Central memory CD8-positive, alpha-beta T cell (primary cell): ENCODE measurements around the gene SPN.
"Not testable (repeated sequence)": the region's sequence is repeated elsewhere in the genome, so short reads cannot be mapped to it uniquely, and the experiment has no call there.

Experiments used
- ATAC-seq: fragments of 150-1000 bp; cut with Tn5 transposase; replicated peaks from 2 replicates; pipeline ENCODE4 v1.10.0; 2022; ENCODE audit warnings: mild to moderate bottlenecking, moderate FRiP score, moderate number of reproducible peaks; ENCODE audit not compliant: poor library complexity, severe bottlenecking; ENCODE audit errors: extremely low read depth
- DNase-seq, 2 donors: peaks; one replicate each; pipeline ENCODE4 v3.0.0; 2021; ENCODE audit warnings: low spot score in 2 of 2
- H3K27ac Mint-ChIP-seq: one replicate; pipeline ENCODE4 v1.8.0; 2022; ENCODE audit warnings: low read depth, mild to moderate bottlenecking, moderate library complexity, mixed read lengths
- H3K27me3 Mint-ChIP-seq: one replicate; pipeline ENCODE4 v1.8.0; 2022; ENCODE audit warnings: mixed read lengths
- H3K36me3 Mint-ChIP-seq: one replicate; pipeline ENCODE4 v1.8.0; 2022; ENCODE audit warnings: mild to moderate bottlenecking, moderate library complexity, mixed read lengths; ENCODE audit not compliant: insufficient read depth
- H3K4me1 Mint-ChIP-seq: one replicate; pipeline ENCODE4 v1.8.0; 2022; ENCODE audit warnings: mixed read lengths
- H3K4me3 Mint-ChIP-seq: one replicate; pipeline ENCODE4 v1.8.0; 2022; ENCODE audit warnings: mild to moderate bottlenecking, moderate library complexity, mixed read lengths
- H3K9me3 Mint-ChIP-seq: one replicate; pipeline ENCODE4 v1.8.0; 2022; ENCODE audit warnings: mixed read lengths

SPN gene

DNA sequence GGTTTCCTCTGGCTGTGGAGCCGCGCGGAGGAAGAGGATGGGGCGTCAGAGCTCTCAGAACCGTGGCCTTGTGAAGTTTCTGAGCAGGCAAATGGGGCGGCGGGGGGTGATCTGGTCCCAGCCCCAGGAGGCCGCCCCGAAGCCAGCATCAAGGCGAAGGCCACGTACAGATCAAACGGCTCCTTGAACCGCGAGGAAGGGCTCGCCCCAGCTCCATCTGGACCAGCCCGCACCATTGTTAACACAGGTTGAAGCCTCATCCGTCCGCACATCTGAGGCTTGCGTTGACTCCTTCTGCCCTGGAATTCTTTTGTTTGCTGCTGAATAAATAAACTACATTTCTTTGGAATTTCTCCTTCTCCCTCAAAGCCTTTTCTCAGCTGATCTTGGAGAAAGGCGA lies 31.4 kb upstream of the SPN start:
- ATAC-seq, H3K4me1 Mint-ChIP-seq, DNase-seq, H3K27me3 Mint-ChIP-seq, H3K36me3 Mint-ChIP-seq, H3K4me3 Mint-ChIP-seq, H3K27ac Mint-ChIP-seq, H3K9me3 Mint-ChIP-seq: not testable (repeated sequence)

DNA sequence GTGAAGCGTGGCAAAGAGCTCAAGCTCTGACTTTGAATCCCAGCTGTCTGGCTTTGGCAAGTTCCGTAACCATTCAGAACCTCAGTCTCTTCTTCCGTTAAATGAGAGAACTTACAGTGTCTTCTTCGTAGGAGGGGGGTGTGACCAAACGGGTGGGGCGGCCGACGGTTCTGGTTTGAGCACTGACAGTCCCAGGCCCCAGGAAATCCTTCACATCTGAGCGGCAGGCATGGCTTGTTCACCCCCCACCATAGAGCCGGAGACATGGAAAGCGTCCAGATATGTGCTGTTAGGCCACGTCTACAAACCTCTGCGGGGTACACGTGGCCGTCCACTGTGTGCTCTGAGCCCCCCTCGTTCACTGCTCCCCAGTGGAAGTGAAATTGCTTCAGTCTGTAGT lies 27.1 kb upstream of the SPN start:
- DNase-seq, H3K27me3 Mint-ChIP-seq, ATAC-seq, H3K9me3 Mint-ChIP-seq, H3K36me3 Mint-ChIP-seq, H3K4me3 Mint-ChIP-seq, H3K27ac Mint-ChIP-seq, H3K4me1 Mint-ChIP-seq: not testable (repeated sequence)

DNA sequence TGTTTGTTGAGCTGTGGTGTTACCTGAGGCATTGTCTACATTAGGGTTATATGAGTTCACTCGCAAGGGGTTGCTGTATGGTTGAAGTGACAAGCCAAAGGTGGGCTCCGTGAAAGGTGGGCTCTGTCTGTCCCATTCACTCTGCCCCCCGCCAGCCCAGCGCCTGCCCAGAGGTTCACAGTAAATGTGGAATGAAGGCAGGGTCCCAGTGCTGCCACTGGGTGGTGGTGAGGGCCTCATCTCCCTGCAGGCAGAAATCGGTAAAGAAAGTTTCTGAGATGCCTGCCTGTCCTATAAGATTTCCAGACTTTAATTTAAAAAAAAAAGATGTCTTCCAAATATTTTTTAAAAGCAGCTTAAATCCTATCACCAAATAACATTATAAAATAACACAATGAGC lies 26.7 kb upstream of the SPN start:
- not testable (repeated sequence) for H3K36me3 Mint-ChIP-seq, H3K27me3 Mint-ChIP-seq, DNase-seq, H3K9me3 Mint-ChIP-seq, ATAC-seq, H3K4me3 Mint-ChIP-seq, H3K27ac Mint-ChIP-seq
- H3K4me1 Mint-ChIP-seq, result peaks cover 13% of the 10 kb centered on the region

DNA sequence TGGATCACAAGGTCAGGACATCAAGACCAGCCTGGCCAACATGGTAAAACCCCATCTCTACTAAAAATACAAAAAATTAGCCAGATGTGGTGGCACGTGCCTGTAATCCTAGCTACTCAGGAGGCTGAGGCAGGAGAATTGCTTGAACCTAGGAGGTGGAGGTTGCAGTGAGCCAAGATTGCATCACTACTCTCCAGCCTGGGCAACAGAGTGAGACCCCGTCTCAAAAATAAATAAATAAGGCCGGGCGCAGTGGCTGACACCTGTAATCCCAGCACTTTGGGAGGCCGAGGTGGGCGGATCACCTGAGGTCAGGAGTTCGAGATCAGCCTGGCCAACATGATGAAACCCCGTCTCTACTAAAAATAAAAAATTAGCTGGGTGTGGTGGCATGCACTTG lies 24.3 kb upstream of the SPN start:
- H3K27me3 Mint-ChIP-seq, H3K9me3 Mint-ChIP-seq, H3K4me3 Mint-ChIP-seq, H3K36me3 Mint-ChIP-seq, ATAC-seq, DNase-seq, H3K27ac Mint-ChIP-seq: not testable (repeated sequence)
- peaks cover 19% of the 10 kb centered on the region for H3K4me1 Mint-ChIP-seq

DNA sequence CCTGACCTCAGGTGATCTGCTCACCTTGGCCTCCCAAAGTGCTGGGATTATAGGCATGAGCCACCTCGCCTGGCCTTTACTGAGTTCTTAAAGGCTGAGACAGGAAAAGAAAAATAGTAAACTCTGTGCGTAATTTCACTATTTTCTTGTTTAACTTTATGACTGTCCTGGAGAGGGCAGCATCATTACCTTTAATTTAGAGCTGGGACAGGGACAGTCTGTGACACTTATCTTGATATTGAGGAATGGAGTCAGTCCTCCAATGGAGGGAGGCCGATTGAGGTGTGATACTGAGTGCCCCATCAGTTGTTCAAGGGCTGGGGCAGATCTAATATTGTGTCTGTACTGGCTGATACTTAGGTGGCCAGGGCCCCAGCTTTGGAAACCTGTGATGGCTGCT lies 21.5 kb upstream of the SPN start:
- ATAC-seq, result peak; percentile 40
- peaks cover 29% of the 10 kb centered on the region for H3K4me1 Mint-ChIP-seq
- no peaks in the 10 kb centered on the region for H3K27me3 Mint-ChIP-seq
- peak overlapping the region; percentile 92 for H3K27ac Mint-ChIP-seq
- H3K4me3 Mint-ChIP-seq, result peak overlapping the region; percentile 66
- H3K9me3 Mint-ChIP-seq, result no peaks in the 10 kb centered on the region
- peaks cover 7% of the 10 kb centered on the region for H3K36me3 Mint-ChIP-seq
- no peak for DNase-seq

DNA sequence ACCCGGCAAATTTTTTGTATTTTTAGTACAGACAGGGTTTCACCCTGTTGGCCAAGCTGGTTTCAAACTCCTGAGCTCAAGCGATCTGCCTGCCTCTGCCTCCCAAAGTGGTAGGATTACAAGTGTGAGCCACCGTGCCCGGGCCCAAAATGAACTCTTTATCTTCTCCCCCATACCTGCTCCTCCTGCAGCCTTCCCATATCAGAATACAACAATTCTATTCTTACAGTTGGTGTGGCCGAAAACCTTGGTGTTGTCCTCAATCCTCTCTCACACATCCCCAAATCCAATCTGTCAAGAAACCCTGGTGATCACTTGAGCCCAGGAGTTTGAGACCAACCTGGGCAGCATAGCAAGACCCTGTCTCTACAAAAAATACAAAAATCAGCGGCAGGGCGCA lies 19.5 kb upstream of the SPN start:
- H3K4me3 Mint-ChIP-seq, result no peak overlapping the region
- peaks cover 29% of the 10 kb centered on the region for H3K4me1 Mint-ChIP-seq
- H3K27ac Mint-ChIP-seq, result no peak overlapping the region
- no peak for ATAC-seq
- peaks cover 7% of the 10 kb centered on the region for H3K36me3 Mint-ChIP-seq
- no peaks in the 10 kb centered on the region for H3K9me3 Mint-ChIP-seq
- no peaks in the 10 kb centered on the region for H3K27me3 Mint-ChIP-seq
- no peak for DNase-seq

DNA sequence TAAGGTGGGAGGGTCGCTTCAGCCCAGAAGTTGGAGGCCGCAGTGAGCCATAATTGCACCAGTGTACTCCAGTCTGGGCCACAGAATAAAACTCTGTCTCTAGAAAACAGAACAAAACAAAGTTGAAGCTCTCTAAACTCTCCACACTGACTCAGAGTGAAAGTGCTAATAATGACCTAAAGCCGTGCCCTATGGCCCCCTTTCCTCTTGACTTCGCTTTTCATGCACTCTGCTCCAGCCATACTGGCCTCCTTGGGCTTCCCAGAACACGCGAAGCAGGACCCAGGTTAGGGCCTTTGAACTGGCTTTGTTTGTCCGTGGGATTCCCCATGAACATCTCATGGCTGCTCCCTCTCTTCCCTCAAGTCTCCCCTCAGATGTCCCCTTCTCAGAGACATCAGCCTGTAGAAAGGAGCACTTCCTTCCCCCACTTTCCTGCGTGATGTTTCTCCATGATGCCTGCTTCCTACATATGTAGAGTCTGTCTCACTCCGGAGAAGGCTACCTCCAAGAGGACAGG lies 18.6 kb upstream of the SPN start:
- H3K4me3 Mint-ChIP-seq, result no peak overlapping the region
- H3K4me1 Mint-ChIP-seq, result peaks cover 29% of the 10 kb centered on the region
- H3K27me3 Mint-ChIP-seq, result no peaks in the 10 kb centered on the region
- ATAC-seq (no peak), DNase-seq (no peak)
- no peaks in the 10 kb centered on the region for H3K9me3 Mint-ChIP-seq
- H3K27ac Mint-ChIP-seq, result no peak overlapping the region
- peaks cover 7% of the 10 kb centered on the region for H3K36me3 Mint-ChIP-seq

DNA sequence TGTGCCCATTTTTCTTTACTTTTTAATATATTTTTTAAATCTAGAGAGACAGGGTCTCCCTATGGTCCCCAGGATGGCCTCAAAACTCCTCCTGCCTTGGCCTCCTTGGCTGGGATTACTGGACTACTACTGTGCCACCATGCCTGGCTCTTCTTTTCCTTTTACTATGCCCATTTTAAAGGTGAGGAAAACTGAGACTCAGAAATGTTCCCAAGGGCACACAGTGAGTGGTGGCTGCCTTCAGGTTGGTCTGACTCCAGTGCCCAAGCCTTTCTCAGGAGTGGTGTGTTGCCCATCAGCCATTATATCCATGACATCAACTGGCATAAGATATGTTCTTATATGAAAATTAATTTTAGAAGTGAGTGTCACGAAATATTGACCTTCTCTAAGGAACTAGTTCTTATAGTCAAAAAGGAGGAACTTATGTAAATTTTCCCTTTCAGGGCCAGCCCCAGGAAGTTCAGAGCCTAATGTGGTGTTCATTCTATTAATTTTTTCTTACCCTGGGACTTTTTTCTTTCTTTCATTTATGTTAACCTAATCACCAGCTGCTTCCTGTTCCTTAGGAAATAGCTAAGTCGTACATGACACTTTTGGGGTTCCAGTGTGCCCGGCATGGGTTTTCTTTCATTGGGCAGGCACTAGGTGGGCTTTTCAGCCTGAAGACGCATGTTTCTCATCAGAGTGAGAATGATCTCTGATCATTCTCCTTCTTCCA lies 17.9 kb upstream of the SPN start:
- H3K27ac Mint-ChIP-seq, result peak overlapping the region; percentile 58

DNA sequence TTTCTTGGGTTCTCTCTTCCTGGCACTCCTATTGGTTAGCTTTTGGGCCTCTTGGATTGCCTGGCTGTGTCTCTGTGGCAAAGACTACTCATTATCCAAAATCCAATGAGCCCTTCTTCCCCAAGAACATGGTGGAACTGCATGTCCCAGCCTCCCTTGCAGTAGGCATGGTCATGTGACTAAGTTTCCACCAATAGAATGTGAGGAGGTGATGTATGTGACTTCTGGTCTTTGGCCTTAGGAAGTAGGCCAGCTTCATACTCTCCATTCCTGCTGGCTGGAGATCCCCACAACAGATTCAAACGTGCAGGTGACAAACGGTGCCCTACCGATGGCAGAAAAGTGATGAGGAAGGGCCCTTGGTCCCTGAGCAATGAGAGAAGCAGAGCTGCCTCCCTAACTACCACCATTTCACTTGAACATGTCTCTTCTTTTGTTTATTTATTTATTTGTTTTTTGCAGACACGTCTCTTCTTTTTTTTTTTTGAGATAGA lies 17.3 kb upstream of the SPN start:
- Mint-ChIP-seq H3K4me3 (no peak overlapping the region), H3K27me3 (no peaks in the 10 kb centered on the region), H3K4me1 (peaks cover 22% of the 10 kb centered on the region), H3K36me3 (peaks cover 7% of the 10 kb centered on the region), H3K9me3 (no peaks in the 10 kb centered on the region), H3K27ac (no peak overlapping the region)
- ATAC-seq (no peak), DNase-seq (no peak)

More for the DNA sequence above, 17.9 kb upstream of the SPN start:
- Mint-ChIP-seq H3K36me3 (peaks cover 7% of the 10 kb centered on the region), H3K9me3 (no peaks in the 10 kb centered on the region), H3K4me3 (no peak overlapping the region), H3K27me3 (no peaks in the 10 kb centered on the region), H3K4me1 (peaks cover 28% of the 10 kb centered on the region)
- ATAC-seq (no peak), DNase-seq (no peak)

DNA sequence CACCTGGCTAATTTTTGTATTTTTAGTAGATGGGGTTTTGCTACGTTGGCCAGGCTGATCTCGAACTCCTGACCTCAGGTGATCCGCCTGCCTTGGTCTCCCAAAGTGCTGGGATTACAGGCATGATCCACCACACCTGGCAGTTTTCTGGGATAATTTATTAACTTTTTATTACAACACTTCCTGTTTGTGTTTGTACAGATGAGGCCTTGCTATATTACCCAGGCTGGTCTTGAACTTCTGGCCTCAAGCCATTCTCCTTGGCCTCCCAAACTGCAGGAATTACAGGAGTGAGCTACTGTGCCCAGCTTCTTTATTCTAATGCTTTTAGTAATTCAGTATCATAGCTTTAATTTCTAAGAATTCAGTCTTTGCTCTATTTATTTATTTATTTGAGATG lies 16.1 kb upstream of the SPN start:
- ATAC-seq (no peak), DNase-seq (no peak)
- no peak overlapping the region for H3K27ac Mint-ChIP-seq
- H3K9me3 Mint-ChIP-seq, result no peaks in the 10 kb centered on the region
- H3K4me1 Mint-ChIP-seq, result peaks cover 10% of the 10 kb centered on the region
- H3K27me3 Mint-ChIP-seq, result no peaks in the 10 kb centered on the region
- peaks cover 2% of the 10 kb centered on the region for H3K36me3 Mint-ChIP-seq
- H3K4me3 Mint-ChIP-seq, result no peak overlapping the region

DNA sequence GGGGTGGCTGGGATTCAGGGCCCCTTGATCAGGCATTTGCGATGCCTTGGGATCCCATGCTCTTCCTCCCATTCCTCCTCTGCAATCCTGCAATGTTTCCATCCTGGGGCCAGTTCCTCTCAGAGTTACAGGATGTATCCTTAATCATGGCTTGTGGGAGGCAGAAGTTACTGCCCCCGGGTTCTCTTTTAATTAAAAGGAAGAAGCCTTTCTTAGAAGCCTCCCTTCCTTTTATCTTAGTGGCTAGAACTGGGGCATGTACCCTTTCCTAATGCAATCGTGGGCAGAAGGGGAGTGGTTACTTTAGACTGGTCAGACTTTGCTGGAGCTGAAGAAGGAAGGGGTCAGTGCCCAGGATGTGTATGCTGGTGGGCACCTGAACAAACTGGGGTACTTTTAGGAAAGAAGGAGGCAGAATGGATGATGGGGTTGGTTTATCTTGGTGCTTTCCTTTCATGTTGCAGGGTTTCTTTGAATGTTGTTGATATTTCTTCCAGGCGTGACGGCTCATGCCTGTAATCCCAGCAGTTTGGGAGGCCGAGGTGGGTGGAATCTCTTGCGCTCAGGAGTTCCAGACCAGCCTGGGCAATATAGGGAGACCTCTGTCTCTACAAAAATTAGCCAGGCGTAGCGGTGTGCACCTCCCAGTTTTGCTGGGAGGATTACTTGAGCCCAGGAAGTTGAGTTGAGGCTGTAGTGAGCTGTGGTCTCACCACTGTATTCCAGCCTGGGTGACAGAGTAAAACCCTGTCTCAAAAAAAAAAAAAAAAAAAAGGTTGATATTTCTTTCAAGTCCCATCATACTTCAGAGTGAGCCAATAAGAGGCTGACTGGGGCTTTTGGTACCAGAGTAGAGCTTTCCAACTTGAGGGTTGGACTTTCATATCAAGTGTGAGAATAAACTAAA lies 13.2 kb upstream of the SPN start:
- DNase-seq, result no peak
- Mint-ChIP-seq H3K9me3 (no peaks in the 10 kb centered on the region), H3K36me3 (no peaks in the 10 kb centered on the region), H3K4me3 (no peak overlapping the region), H3K27me3 (no peaks in the 10 kb centered on the region), H3K4me1 (peaks cover 5% of the 10 kb centered on the region), H3K27ac (no peak overlapping the region)
- no peak for ATAC-seq

DNA sequence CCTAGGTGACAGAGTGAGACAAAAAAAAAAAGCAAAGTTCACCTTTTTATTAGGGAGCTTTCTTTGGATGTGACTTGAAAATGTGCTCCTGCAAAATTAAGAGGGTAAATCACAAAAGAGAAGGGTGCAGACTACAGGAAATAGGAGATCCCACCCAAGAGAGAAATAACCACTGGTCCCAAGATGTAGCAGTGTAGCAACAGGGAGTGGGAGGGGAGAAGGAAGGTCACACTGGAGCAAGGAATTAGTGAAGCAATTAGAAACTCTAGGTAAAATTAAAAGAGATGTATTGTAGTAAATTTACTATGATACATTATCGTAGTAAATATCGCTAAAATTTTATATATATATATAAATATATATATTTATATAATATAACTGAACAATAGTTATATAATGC lies 12.3 kb upstream of the SPN start:
- no peaks in the 10 kb centered on the region for H3K36me3 Mint-ChIP-seq
- H3K27ac Mint-ChIP-seq, result no peak overlapping the region
- H3K4me1 Mint-ChIP-seq, result no peaks in the 10 kb centered on the region
- H3K9me3 Mint-ChIP-seq, result no peaks in the 10 kb centered on the region
- no peaks in the 10 kb centered on the region for H3K27me3 Mint-ChIP-seq
- no peak overlapping the region for H3K4me3 Mint-ChIP-seq
- DNase-seq, result no peak
- no peak for ATAC-seq
